Right lobe of liver (tissue), 4 donors: ENCODE results near the gene CPOX.

Source experiments
- POLR2A ChIP-seq: fragments of 450-650 bp; IDR thresholded peaks from one replicate; pipeline ENCODE4 v1.6.1; 2017; ENCODE audit warnings: antibody characterized with exemption, mild to moderate bottlenecking
- TF ChIP-seq, protein P1 (sequence below), 4 donors: fragments of 200-600 bp in 3 of 4; fragments of 450-650 bp in 1 of 4; IDR thresholded peaks; one replicate each; pipeline versions ENCODE4 v1.5.1 to v1.8.0; 2016 to 2022; ENCODE audit warnings: antibody characterized with exemption in 4 of 4, mild to moderate bottlenecking in 2 of 4
- donor health status: DM: no; HTN: no; CAD: no.
- donor health status: DM: no; HTN: no; CAD: no.
- donor health status: DM: no; HTN: yes; CAD: no.

DNA sequence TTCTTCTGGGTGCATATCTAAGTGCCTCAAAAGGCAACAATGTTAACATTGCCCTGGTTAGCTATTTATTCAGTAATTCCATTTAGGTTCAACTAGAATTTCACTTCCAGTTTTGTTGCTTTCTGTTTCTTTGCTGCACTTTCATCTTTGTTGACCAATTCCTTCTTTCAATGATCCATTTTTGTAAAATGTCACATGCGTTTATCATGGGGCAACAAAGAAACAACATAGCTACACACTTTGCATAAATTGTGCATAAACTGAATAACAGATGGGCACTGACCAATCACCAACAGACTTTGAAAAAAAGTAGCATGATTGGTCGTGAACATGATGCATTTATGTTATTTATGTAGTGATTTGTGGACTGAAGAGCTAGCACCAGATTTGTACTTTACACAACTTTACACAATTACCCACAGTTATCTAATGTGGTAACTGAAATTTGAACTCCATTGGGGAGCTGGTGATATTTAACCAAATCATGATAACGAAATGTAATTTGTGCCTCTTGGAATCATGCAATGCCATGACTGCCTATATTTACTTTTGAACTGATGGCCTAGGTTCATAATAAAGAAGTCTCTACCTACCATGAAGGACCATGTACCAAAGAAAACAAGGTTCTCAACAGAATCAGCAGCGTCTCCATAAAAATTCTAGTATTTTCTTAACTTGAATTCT is 7.1 kb upstream of the CPOX start:
- TF ChIP-seq, protein P1, sequence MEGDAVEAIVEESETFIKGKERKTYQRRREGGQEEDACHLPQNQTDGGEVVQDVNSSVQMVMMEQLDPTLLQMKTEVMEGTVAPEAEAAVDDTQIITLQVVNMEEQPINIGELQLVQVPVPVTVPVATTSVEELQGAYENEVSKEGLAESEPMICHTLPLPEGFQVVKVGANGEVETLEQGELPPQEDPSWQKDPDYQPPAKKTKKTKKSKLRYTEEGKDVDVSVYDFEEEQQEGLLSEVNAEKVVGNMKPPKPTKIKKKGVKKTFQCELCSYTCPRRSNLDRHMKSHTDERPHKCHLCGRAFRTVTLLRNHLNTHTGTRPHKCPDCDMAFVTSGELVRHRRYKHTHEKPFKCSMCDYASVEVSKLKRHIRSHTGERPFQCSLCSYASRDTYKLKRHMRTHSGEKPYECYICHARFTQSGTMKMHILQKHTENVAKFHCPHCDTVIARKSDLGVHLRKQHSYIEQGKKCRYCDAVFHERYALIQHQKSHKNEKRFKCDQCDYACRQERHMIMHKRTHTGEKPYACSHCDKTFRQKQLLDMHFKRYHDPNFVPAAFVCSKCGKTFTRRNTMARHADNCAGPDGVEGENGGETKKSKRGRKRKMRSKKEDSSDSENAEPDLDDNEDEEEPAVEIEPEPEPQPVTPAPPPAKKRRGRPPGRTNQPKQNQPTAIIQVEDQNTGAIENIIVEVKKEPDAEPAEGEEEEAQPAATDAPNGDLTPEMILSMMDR (IDR thresholded peaks at IDR 0.05), result no peak
- TF ChIP-seq POLR2A, result no peak
